ENCODE results near the gene ARVCF. TPM values are rescaled to one million over a fixed set of nuclear protein-coding genes. Genes with fewer than 3 reads are reported as not detected.

ARVCF gene
- total RNA-seq, 1 experiment from 2014 or later = 12.0 TPM

DNA sequence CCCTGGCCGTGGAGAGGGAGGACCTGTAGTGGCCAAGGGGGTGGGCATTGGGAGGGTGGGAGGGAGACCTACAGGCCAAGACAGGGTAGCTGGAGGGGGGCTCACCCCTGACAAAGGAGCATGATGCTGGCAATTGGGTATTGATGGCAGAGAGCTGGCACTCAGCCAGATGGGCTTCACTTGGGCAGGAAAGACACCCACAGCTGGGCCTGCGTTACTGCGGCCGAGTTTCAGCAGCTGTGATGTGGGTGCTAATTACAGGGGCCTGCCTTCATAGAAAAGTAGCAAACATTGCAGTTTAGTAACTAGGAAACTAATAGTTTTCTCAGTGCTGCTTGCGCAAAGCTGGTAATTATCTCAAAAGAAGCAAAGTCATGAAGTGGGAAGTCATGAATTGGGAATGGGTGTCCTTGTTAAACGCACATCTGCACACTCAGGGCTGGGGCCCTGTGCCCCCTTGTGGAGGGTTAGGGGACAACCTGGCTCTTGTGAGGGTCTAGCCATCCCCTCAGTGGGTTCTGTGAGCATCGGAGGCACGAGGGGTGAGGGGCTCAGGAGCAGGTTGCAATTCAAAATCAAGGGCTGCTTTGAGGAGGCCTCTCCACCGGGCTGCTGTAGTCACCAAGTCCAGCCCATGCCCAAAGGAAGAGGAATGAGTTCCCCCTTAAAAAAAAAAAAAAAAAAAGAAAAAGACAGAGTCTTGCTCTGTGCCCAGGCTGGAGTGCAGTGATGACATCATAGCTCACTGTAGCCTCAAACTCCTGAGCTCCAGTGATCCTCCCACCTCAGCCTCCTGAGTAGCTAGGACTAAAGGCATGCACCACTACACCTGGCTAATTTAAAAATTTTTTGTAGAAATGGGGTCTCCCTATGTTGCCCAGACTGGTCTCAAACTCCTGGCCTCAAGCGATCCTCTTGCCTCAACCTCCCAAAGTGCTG is 50.6 kb downstream of the ARVCF start:
- H3K4me1 Mint-ChIP-seq (ENCODE audit: low read depth, unreplicated experiment) = peaks cover 18% of the 10 kb centered on the region
- TF ChIP-seq, protein P1, sequence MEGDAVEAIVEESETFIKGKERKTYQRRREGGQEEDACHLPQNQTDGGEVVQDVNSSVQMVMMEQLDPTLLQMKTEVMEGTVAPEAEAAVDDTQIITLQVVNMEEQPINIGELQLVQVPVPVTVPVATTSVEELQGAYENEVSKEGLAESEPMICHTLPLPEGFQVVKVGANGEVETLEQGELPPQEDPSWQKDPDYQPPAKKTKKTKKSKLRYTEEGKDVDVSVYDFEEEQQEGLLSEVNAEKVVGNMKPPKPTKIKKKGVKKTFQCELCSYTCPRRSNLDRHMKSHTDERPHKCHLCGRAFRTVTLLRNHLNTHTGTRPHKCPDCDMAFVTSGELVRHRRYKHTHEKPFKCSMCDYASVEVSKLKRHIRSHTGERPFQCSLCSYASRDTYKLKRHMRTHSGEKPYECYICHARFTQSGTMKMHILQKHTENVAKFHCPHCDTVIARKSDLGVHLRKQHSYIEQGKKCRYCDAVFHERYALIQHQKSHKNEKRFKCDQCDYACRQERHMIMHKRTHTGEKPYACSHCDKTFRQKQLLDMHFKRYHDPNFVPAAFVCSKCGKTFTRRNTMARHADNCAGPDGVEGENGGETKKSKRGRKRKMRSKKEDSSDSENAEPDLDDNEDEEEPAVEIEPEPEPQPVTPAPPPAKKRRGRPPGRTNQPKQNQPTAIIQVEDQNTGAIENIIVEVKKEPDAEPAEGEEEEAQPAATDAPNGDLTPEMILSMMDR (IDR thresholded peaks at IDR 0.05; ENCODE audit: insufficient read depth in 1 of 2, low read depth in 1 of 2, low read length in 1 of 2, severe bottlenecking in 1 of 2, unreplicated experiment in 1 of 2) = peak; percentile 35 to 56
- Histone ChIP-seq H3K9me3 (no peaks in the 10 kb centered on the region), H3K27me3 (replicated peaks; ENCODE audit: control insufficient read depth, insufficient read depth, low read length) (no peaks in the 10 kb centered on the region), H3K4me3 (ENCODE audit: low read depth, low read length) (no peak overlapping the region), H3K4me1 (peaks cover 42% of the 10 kb centered on the region), H3K36me3 (ENCODE audit: control insufficient read depth, insufficient read depth, low read length) (peaks cover 6% of the 10 kb centered on the region)
- CTCF ChIA-PET = interaction anchor here (0.7 to 1.1 kb wide), 4 partner anchors 12 to 145 kb away, joined by 3 to 6 read pairs (median 4); partner anchors contain the start of gene DGCR8
- H3K9me3 Mint-ChIP-seq (ENCODE audit: unreplicated experiment) = no peaks in the 10 kb centered on the region
- peaks cover 33% of the 10 kb centered on the region for H3K36me3 Mint-ChIP-seq (ENCODE audit: insufficient read depth, unreplicated experiment)
- peak in 1 of 2 experiments; percentile 41 for DNase-seq
- H3K4me3 Mint-ChIP-seq (ENCODE audit: unreplicated experiment) = no peak overlapping the region
- no peaks in the 10 kb centered on the region for H3K27me3 Mint-ChIP-seq (ENCODE audit: insufficient read depth, unreplicated experiment)
- no peak overlapping the region for H3K27ac Mint-ChIP-seq (ENCODE audit: unreplicated experiment)
- POLR2A ChIA-PET = no interaction called here
- intact Hi-C loops (cut with micrococcal nuclease; ENCODE audit: unreplicated experiment) = loop anchor here (10.0 kb wide), 1 partner anchor 149 kb away; the partner anchor contains the start of genes RANBP1 and TRMT2A
- no TSS peak for BruUV-seq (replicated peaks)

DNA sequence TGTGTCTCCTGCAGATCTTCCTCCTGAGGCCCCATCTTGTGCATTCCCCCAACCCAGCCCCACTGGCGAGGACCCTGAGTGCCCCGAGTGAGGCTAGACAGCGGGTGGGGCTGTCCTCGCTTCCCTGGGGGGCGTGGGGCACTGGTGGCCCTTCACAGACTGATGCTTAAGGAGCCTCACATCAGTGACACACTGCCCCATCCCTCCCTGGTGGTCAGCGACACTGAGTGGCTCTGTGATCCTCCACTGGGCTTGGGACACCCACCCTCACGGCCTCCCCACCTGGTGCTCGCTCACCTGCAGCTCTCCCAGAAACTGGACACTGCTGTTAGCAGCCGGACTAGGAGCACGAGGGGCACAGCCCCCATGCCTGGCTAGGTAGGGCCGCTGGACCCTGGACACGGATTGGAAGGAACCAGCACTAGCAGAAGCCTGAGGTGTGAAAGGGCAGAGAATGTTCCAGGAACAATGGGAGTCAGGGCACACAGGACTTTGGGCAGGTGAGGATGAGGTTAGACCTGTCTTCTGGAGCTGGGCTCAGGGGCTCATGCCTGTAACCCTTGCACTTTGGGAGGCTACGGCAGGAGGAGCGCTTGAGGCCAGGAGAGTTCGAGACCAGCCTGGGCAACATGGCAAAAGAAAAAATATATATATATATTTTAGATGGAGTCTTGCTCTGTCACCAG is 51.8 kb downstream of the ARVCF start:
- Histone ChIP-seq H3K36me3 (ENCODE audit: control insufficient read depth, insufficient read depth, low read length) (peaks cover 6% of the 10 kb centered on the region), H3K4me1 (peaks cover 48% of the 10 kb centered on the region), H3K9me3 (no peaks in the 10 kb centered on the region), H3K4me3 (ENCODE audit: low read depth, low read length) (no peak overlapping the region), H3K27me3 (replicated peaks; ENCODE audit: control insufficient read depth, insufficient read depth, low read length) (no peaks in the 10 kb centered on the region)
- H3K9me3 Mint-ChIP-seq (ENCODE audit: unreplicated experiment) = no peaks in the 10 kb centered on the region
- peaks cover 20% of the 10 kb centered on the region for H3K4me1 Mint-ChIP-seq (ENCODE audit: low read depth, unreplicated experiment)
- intact Hi-C loops (cut with micrococcal nuclease; ENCODE audit: unreplicated experiment) = loop anchor here (10.0 kb wide), 1 partner anchor 150 kb away; the partner anchor contains the start of genes RANBP1 and TRMT2A
- no peak for DNase-seq
- TF ChIP-seq, protein P1 (IDR thresholded peaks at IDR 0.05; ENCODE audit: insufficient read depth in 1 of 2, low read depth in 1 of 2, low read length in 1 of 2, severe bottlenecking in 1 of 2, unreplicated experiment in 1 of 2) = no peak
- POLR2A ChIA-PET = no interaction called here
- CTCF ChIA-PET = interaction anchor here (1.1 kb wide), 1 partner anchor 11 kb away, joined by 3 read pairs; no protein-coding TSS in a partner anchor
- H3K27ac Mint-ChIP-seq (ENCODE audit: unreplicated experiment) = no peak overlapping the region
- BruUV-seq (replicated peaks) = no TSS peak
- peaks cover 24% of the 10 kb centered on the region for H3K36me3 Mint-ChIP-seq (ENCODE audit: insufficient read depth, unreplicated experiment)
- no peak overlapping the region for H3K4me3 Mint-ChIP-seq (ENCODE audit: unreplicated experiment)
- H3K27me3 Mint-ChIP-seq (ENCODE audit: insufficient read depth, unreplicated experiment) = no peaks in the 10 kb centered on the region

All from Caco-2 (cell line).